Activated CD8-positive, alpha-beta memory T cell treated with anti-CD3 and anti-CD28 coated beads for 48 hours (primary cell): ENCODE measurements around the gene SLC38A10.

Source experiments
- DNase-seq, 3 experiments: peaks; one replicate each; pipeline ENCODE4 v3.0.0-alpha.2; 2020; ENCODE audit warnings: low read depth in 2 of 3, low spot score in 2 of 3

Gene SLC38A10

GRCh38 chr17:81258292-81258691, 36.8 kb downstream of the SLC38A10 start:
- DNase-seq, result no peak

DNA sequence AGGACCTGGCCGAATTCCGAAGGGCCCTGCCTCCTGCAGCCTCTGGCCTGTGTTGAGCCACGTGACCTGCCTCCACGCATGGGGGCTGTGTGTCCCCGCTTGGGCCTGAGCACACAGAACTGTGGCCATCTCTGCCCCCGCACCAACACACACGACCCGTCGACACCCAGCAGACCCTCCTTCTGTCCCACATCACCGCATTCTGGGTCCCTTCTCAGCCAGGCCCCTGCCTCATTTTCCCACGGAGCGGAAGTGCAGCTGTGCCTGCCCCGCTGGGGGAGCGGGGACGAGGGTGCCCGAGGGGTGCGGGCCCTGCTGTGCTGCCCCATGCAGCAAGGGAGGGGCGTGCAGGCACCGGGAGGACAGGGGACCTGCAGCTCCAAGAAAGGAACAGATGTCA, 37.6 kb downstream of the SLC38A10 start:
- no peak for DNase-seq

DNA sequence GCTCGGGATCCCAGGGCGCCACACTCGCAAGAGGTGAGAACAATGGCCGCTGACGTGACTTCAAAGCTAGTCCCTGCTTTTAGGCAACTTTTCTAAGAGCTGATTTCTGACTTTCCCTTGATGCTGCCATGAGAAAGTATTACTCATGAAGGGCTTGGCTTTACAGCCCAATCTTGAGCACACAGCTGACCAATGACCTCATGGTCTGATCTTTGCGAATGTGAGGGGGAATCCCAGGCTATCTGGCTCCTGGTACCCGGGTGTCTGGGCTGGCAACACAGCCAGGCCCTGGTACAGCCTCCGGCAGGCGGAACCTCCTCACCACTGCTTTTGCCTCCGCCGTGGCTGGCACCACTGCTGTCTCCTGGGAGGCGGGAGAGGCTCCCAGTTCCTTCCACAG, 38.5 kb downstream of the SLC38A10 start:
- no peak for DNase-seq

DNA sequence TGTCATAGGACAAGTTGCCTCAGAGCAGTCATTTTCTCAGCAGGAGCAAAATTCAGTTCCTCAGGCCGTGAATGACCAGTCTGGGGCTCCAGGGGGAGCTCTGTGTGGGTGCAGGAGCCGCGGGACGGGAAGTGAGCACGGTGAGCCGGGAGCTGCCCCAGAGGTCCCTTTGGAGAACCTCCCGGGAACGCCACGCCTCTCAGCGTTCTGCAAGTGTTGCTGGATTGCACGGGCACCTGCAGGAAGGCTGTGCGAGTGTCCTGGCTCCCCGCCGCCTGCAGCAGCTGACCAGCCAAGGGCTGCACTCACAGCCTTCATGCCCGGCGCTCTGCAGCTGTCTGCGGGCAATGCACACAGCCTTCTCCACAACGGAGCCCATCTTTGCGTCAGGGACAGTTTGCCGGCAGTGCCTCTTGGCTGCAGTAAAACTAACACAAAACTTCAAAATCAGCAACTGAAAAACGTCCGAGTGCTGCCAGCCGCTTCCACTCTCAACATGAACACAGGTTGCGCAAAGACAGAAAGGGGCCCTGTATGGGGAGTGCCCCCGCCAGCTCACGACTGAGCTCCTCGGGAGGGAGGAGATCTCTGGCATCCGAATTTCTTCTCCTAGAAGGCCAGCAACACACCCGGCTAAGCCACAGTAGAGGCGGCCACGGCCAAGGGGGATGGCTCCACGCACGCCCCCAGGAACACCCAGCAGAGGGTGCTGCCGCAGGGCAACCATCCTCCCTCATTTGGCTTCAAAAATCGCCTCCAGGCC, 40.0 kb downstream of the SLC38A10 start:
- DNase-seq, result no peak

DNA sequence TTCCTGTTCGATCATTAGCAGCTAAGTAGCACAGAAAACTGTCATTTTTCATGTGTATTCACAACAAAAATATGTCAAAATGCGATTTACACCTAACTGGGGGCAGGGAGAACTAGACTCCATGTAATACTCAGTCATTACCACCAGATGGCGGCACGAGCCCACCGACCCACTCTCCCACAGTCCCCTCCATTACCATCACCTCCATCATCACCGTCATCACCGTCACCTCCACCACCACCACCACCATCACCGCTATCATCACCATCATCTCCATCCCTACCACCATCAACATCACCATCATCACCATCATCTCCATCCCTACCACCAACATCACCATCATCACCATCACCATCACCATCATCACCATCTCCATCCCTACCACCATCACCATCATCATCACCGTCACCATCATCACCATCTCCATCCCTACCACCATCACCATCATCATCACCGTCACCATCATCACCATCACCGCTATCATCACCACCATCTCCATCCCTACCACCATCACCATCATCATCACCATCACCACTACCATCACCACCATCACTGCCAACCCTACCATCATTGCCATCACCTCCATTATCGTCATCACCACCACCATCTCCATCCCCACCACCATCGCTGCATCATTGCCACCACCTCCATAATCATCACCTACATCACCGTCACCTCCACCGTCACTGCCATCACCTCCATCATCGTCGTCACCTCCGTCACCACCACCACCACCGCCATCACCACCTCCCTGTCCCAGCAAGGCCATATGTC, 41.6 kb downstream of the SLC38A10 start:
- DNase-seq, result no peak

DNA sequence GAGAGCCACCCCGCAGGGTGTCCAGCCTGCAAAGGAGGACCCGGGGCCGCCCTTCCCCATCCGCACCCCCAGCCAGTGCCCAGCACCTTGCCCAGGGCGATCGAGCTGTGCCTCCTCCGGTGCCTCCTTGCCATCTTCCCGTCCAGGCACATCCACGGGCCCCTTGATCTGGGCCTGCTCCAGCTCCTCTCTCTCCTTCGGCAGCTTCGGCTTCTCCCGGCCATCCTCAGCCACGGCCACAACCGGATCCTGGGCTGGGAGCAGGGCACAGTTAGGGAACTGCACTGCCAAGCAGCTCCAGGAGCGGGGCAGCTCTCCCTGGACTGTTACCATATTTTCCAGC, 42.1 kb downstream of the SLC38A10 start:
- DNase-seq, result no peak

GRCh38 chr17:81252326-81252986, 42.7 kb downstream of the SLC38A10 start:
- DNase-seq, result no peak

DNA sequence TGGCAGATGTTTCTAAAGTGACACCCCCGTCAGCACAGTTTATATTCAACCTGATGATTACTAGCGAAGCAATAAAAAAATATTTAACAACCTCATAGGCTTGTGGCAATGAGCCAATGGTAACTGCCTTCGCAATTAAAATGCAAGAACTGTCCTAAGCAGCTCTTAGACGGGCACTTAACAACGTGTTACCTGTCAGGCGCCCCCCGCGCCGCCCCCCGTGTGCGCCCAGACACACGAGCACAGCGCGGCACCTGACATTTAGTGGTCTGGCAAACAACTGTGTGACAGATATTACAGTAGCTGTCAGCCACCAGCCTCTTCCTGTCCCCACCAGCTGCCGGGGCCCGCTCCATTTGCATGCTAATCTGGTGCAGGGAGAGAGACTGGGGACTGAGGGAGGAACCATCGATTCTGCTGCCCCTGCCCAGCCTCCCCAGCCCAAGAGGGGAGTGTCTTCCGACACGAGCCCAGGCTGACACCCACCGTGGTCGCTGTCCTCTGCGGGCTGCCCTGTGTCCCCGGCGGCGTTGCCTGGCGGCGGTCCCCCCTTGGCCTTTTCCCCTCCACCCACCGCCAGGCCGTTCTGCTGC, 43.3 kb downstream of the SLC38A10 start:
- DNase-seq, result no peak

DNA sequence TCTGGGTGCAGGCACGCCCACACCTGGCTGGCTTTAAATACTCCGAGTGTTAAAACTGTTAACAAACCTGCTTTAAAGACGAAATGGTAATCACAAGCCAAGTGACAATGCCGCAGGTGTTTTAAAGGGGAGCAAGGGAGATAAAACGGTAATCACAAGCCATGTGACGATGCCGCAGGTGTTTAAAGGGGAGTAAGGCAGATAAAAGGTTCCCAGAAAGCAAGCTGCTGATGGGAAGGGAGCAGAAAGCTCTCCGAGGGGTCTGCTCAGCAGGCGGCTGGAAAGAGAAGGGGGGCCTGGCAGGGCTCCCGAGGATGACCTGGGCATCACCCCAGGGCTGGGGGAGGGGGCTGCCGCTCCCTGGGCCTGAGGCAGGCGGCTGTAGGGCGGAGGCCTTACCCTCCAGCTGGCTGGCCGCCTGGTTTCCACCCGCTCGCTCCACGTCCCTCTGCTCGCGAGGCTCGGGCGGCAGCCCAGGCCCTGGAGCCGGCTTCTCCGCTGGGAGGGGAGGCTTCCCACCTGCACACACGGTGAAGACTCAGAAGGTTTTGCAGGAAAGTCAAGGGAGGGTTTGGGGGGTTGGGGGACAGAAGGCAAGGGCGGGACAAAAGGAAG, 43.9 kb downstream of the SLC38A10 start:
- no peak for DNase-seq

- DNase-seq, result no peak
These were observed 44.6 kb downstream of the SLC38A10 start for GRCh38 chr17:81250286-81251093.

DNA sequence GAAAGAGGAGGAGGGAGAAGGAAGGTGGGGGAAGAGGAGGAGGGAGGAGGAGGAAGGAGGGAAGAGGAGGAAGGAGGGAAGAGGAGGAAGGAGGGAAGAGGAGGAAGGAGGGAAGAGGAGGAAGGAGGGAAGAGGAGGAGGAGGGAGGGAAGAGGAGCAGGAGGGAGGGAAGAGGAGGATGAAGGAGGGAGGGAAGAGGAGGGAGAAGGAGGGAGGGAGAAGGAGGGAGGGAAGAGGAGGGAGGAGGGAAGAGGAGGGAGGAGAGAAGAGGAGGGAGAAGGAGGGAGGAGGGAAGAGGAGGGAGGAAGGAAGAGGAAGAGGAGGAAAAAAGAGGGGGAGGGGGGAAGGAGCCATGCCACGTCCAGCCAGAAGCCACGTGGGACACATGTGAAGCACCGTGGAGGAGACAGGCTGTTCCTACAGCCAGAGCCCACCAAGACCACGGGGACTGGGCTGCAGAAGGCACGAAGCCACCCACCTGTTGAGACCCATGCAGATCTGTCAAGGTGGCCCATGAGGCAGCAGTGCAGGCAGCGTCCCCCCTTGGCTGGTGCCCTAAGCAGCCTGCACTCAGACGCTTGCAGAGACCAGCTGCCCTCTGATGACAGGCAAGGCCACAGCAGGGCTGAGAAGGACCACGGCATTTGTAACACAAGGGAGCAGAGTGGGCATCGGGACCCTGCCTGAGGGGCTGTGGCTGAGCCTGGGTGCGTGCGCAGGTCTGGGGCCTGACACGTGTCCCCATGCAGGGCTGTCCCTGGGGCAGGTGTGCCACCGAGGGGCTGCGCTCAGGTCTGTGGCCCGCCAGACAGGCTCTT, 45.7 kb downstream of the SLC38A10 start:
- DNase-seq, result no peak

DNA sequence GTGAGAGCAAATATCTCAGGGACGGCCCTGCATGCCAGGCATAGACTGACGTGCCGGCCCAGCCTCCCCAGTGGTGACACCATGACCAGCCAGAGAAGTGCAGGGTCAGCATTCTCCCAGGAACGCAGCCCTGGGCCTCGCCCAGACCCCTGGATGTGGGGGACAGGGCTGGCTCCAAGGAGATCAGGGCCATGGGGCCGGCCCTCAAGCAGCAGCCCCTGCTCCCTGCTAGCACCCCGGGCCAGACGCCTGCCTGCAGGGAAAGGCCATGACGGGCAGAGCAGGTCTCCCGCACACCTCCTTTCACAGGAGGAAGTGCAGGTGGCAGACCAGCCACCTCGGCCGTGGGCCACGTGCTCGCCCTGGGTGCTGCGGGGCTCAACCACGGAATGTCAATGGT, 46.5 kb downstream of the SLC38A10 start:
- DNase-seq, result no peak

DNA sequence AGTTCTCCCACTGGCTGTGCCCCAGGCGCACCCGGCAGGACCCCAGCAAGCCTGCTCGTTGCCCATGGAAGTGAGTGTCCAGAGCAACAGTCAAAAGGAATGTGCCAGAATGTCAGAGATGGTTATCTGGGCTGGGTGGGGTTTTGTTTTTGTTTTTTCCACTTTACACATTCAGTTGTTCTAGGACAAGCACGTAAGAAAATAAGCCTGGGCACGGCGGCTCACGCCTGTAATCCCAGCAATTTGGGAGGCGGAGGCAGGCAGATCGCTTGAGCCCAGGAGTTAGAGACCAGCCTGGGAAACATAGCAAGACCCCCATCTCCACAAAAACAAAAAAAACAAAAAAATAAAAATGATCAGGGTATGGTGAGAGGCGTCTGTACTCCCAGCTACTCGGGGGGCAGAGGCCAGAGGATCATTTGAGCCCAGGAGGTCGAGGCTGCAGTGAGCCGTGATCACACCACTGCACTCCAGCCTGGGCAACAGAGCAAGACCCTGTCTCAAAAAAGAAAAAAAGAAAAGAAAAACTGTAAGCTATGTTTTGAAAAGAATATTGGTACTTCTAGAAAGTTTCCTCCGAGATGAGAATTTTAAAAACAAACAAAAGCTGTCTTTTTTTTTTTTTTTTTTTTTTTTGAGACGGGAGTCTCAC, 47.6 kb downstream of the SLC38A10 start:
- no peak for DNase-seq

DNA sequence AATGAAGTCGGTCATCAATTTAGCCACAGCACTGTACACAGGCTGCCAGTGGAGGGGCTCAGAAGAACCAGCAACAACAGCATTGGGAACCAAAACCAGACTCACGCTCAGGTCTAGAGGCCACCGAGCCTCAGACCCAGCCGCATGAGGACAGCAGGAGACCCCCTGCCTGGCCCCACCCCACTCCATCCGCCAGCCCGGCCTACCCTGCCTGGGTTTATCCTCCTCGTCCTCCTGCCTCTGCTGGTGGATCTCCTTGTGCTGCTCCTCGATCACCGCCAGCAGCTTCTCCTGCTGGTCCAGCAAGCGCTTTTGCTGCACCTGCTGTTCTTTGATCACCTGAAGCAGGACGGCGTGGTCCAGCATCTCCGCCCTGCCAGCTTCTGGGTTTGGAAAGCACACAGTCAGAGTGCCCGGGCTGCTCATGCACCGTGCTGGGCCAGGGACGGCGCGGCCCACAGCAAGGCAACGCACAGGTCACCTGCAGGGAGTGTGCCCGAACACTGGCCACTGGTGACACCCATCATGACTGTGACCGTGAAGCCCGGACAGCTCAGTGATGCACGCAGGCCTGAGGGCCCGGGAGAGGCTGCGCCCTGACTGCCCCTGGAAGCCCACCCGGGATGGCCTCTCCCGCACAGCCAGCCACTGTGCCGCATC, 48.3 kb downstream of the SLC38A10 start:
- no peak for DNase-seq

DNA sequence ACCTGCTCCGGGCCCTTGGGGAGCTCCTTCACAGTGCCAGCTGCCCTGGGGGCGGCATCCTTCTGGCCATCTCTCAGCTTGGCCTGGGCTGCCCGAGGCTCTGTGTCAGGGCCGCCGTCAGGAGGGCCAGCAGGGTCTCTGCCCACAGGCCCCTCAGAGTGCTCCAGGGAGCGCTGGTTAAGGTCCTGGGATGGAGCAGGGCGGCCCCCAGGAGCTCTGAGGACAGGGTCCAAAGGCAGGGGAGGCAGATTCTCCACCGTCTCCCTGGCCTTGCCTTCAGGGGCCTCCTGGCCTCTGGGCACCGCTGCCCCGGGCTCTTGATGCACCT, 48.8 kb downstream of the SLC38A10 start:
- DNase-seq, result no peak

DNA sequence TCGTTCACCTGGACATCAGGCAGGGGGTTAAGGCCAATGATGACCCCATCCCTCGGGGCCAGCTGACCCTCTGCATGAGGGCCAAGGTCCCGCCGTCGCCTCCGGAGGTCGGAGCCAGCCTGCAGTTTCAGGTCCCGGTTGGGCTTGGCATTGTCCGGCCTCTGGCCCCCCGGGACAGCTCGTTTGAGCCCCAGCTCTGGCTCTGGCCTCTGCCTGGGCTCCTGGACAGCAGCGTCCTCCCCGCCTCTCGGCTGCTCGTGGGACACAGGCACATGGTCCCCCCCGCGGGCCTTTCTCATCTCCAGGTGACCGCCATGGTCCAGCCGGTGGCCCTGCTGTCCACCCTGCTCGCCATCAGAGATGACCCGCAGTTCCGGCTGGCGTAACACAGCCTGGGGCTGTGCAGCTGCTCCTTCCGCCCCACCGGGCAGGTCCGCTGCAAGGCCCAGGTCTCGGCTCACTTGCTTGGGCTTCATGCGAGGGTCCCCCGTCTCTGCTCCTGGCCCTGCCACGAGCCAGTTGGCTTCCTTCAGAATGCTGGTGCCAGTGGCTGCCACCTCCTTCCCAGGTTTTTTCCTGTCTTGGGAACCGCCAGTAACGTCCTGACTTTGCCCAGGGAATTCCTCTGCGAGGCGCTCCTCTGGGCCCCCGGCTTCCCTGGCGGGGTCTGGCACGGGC, 49.3 kb downstream of the SLC38A10 start:
- no peak for DNase-seq

DNA sequence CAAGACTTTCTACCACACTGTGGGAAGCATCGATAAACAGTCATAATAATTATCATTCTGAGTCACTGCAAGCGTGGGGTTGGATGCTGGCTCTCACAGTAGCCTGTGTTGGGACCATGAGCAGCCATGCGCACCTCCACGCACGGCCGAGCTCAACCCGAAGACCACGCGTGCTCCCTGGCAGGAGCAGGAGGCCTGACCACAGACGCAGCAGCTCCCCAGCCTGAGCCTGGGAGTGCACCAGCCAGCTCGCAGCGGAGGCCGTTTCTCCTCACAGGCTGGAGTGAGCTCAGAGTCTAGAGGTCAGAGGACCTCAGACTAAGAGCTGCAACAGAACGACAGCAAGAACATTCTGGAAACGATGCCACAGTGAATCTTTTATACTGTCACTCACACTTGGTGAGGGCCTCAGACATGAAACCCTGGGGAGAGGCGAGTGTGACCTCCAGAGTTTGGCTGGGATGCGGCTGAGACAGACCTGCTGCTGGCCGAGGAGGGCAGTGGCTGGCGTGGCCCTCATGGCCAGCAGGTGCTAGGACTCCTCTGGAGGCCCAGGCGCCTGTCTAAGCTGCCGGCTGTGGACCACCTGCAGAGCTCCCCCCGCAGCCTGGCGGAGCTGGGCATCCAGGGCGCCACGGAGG, 50.0 kb downstream of the SLC38A10 start:
- DNase-seq, result no peak
